ENCODE data around the gene UBE2D3.
A peak's percentile ranks its signal among the peaks of the same experiment; 100 is the strongest.
"Not testable (repeated sequence)": the region's sequence is repeated elsewhere in the genome, so short reads cannot be mapped to it uniquely, and the experiment has no call there.

UBE2D3 gene

DNA sequence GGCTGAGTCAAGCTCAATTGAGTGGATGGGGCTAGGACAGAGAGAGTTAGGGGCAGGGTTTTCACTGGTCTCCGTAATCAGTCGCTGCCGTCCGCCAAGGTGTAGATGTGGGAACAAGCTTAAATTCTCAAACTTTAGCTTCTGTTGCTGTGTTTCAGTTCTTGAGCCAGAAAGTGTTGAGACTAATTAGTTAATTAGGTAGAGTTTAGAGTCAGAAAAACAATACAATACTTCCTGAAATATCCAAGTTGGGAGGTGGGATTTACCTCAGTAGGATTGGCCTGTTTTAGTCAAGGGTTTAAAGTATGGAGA lies 1.1 kb upstream of the UBE2D3 start:
- DNase-seq = no peak

DNA sequence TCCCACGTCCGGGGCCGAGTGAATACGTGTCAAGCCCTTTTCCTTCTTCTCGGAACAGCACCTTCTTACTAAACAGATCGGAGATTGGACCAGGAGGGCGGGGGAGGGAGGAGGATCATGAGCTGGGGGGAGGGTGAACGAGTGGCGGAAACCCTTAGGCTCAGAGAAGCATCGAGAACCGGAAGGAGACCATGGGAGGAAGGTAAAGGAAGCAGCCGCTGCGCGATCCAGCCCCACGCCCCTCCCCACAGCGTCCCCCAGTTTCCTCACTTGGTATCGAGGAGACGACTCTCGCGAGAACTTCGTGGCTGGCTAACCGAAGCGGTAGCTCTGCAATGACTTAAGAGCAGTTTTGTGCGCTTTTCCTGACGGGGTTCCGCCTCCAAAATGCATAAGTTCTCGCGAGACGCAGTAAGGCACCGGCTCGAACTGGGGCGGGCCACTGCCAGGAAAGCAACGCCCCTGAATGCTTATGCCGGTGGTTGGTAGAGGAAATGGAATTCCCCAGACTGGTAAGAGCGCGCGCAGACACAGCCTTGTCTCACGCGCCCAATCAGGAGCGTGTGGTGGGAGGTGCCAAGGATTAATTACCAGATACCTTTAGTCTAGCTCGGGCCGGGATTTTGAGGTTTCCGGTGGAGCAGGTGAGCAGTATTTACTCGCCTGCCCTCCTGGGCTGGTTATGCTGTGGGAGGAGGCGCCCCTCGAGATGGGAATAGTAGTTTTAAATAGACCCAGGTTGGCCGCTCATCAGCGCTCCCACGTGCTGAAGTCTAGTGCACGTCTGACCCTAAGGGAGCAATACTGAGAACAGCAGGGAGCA lies 534 bp upstream of the UBE2D3 start:
- peak; percentile 100 for DNase-seq

DNA sequence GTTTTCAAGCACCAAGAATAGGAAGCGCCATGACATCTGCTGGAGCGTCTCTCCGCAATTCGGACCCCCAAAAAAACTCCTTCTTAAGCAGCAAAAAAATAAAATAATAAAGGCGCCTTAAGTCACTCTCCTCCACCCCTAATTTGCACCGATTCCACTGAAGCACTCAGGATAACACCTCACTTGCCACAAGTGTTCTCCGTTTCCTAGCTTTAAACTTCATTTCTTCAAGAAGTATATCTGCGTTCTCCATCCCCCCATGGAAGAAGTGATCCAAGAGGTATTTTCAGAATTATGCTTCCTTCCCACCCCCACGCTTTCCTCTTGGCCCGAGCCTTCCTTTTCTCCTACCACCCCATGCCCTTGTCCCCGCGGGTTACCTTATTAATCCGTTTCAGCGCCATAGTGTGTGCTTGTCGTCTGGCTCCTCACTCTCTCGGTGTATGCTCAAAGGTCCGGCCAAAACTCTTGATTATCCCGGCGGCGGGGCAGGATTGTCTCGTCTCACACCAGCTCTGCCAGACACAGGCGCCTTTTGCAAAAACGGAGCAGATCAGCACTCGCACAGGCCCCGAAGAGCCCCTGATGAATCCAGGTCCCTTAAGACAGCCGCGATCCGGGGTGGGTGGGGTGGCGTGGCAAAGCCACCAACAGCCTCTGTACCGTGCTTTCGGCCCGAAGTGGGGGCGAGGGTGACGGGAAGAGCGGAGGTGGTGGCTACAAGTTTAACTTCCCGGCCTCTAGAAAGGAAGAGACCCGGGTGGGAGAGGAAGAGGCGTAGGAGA lies 1.1 kb downstream of the UBE2D3 start:
- DNase-seq = no peak

- peak; percentile 21 for DNase-seq
Observed at GRCh38 chr4:102825261-102826091, 1.9 kb downstream of the UBE2D3 start.

- no peak for DNase-seq
Observed at GRCh38 chr4:102824398-102824797, 3.0 kb downstream of the UBE2D3 start.

GRCh38 chr4:102823897-102824296 lies 3.5 kb downstream of the UBE2D3 start:
- DNase-seq = no peak

- no peak for DNase-seq
Observed at GRCh38 chr4:102823464-102823863, 3.9 kb downstream of the UBE2D3 start.

- DNase-seq = no peak
Observed at GRCh38 chr4:102819588-102820365, 7.6 kb downstream of the UBE2D3 start.

- not testable (repeated sequence) for DNase-seq
Observed at GRCh38 chr4:102819100-102819499, 8.3 kb downstream of the UBE2D3 start.

DNA sequence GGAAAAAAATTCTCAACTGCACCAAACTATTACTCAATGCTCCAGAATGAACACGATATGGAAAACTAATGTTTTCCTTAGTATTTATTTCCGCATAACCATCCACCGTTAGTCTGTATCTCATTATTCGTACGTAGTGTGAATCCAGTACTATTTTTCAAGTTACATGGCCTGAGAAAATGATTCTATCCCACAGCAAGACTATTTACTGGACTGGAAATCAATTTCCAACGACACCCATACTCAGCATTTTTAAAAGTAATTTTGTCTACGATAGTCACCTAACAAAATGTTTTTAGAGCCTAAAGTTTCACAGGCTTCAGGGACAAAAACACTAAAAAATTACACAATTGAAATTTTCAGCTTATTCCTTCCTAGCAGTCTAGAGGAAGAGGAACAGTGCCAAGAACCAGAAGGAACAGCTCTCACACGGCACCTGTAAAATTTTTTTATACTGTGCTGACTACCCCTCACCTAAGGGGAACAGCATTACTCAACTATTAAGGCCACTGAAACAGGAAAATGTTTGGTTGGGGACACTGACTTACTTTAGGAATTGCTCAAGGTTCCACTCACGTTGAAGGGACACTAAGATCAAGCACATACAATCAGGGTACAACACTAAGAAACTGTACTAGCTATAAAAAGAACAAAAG lies 9.6 kb downstream of the UBE2D3 start:
- no peak for DNase-seq

DNA sequence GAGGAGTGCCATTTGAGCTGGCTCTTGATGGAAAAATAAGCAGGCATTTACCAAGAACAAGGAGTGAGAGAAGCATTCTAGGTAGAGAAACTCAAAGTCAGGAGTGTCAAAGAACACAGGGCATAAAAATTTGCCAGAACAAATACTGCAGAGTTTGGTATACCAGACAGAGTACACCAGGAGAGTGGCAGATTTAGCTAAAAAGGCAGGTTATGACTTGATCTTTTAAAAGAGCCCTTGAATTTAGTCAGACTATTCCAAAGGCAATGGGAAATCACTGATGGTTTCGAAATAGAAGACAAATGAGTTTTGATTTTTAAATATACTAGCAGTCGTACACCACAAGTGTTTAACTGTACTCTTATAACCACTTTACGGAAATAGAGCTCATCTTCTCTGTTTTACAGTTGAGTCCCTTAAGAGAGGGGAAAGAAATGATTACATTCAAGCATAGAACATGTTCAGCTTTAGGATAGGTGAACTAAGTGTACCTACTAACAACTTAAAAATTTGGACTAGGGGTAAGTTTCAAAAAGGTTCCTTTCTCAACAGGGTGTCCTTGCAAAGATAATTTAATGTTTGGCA lies 10.2 kb downstream of the UBE2D3 start:
- no peak for DNase-seq

GRCh38 chr4:102815981-102816380 lies 11.4 kb downstream of the UBE2D3 start:
- no peak for DNase-seq

GRCh38 chr4:102809691-102810090 lies 17.7 kb downstream of the UBE2D3 start:
- DNase-seq = no peak

DNA sequence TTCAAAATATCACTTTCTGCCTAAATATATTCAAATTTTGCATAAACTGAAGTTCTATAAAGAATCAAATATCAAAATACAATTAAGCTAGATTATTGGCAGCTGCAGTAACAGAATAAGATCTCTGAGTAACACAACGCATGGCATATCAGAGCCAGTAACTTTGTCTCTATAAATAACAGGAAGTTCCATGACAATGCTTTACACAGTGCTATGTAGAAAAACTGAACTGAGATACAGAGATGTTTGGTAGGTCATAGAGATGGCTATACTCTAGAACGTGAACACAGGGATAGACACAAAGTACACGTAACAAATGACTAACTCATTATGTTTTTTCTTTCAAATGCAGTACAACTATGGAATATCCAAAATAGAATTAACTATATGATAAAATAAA lies 18.2 kb downstream of the UBE2D3 start:
- DNase-seq = no peak

DNA sequence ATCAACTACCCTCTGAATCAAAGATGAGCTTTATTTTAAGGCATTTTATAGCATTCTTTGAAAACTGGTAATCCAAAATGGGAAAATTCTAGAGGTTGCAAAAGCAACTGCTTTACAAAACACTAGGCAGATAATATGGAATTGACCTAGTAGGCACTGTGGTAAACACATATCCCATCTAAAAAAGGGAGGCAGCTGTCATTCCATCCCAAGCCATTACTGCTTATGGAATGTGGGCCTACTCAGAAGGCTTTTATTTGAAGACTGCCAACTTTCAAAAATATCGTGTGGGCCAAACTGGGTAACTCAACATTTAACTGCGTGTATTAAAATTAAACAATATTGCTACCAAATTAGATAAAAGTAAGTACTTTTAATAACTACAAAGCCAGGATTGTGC lies 19.3 kb downstream of the UBE2D3 start:
- no peak for DNase-seq

GRCh38 chr4:102807345-102807744 lies 20.0 kb downstream of the UBE2D3 start:
- DNase-seq = no peak

GRCh38 chr4:102799816-102800215 lies 27.5 kb downstream of the UBE2D3 start:
- no peak for DNase-seq

DNA sequence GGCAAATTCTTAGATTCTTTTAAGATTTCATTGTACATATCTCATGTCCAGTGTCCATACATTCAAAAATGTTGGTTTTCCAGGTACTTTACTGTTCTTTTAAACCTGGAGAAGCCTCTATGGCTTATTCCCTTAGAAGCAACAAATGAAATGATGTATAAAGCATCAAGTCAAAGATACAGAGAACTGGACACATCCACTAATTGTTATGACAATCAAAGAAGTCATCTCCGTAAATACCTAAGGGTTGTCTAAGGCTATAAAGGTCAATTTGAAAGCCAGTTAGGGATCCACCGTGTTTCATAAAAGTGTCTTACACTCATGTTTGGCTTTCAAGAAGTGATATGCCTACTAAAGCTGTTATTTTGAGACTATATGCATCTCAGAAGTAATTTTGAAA lies 32.4 kb downstream of the UBE2D3 start:
- no peak for DNase-seq

DNA sequence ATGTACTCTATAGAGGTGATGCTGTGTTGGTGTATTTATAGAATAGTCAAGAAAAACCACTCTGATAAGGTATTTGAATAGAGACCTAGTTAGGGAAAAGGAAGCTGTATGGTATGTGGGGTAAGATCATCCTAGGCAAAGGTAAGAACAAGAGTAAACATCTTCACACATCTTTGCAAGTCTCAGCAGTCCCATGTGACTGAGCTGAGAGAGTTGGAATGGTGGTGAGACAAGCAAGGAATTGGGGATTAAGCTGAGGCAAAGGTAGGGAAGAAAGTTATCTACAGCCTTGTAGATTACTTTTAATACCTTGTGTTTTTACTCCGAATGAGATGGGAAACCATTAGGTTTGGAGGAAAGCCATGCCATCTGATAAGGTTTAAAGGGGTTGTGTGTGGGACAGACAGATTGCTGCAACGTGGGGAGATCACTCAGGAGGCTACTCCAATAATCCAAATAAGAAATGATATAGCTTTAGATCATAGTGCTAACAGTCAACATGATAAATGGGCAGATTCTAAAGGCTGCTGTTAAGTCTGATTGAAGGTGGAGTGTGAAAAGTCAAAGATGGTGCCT lies 34.9 kb downstream of the UBE2D3 start:
- no peak for DNase-seq

- no peak for DNase-seq
Observed at GRCh38 chr4:102791318-102791835, 36.0 kb downstream of the UBE2D3 start.

- no peak for DNase-seq
Observed at GRCh38 chr4:102789317-102789717, 38.0 kb downstream of the UBE2D3 start.

All from GDM1 (cell line).